CD14-positive monocyte (primary cell): Measurements from ENCODE around the gene CYP27B1. TPM values are rescaled to one million over a fixed set of nuclear protein-coding genes. Genes with fewer than 3 reads are reported as not detected.

Source experiments
- DNase-seq, 3 donors: peaks; one replicate each; pipeline ENCODE4 v3.0.0-alpha.2; 2011 to 2022
- H2AFZ ChIP-seq: 2 replicates; pipeline ENCODE4 v1.6.0; 2012; ENCODE audit warnings: mild to moderate bottlenecking, low read depth, low read length, inconsistent platforms; ENCODE audit not compliant: insufficient read depth, poor library complexity, severe bottlenecking
- H3K27ac ChIP-seq, 2 donors: 1 replicate in 1 of 2; 2 replicates in 1 of 2; pipeline ENCODE4 v1.5.1; 2012 to 2013; ENCODE audit warnings: low read length in 2 of 2, control low read depth in 1 of 2, inconsistent platforms in 1 of 2, low read depth in 1 of 2, mild to moderate bottlenecking in 1 of 2
- H3K27me3 ChIP-seq, 2 donors: one replicate each; pipeline versions ENCODE4 v1.6.0 to v1.6.1; 2011 to 2013; ENCODE audit warnings: low read length in 2 of 2; ENCODE audit not compliant: control insufficient read depth in 2 of 2, insufficient read depth in 2 of 2
- H3K36me3 ChIP-seq, 2 donors: replicated peaks in 1 of 2; 1 replicate in 1 of 2; 2 replicates in 1 of 2; pipeline versions ENCODE4 v1.5.1 to v1.6.1; 2012 to 2013; ENCODE audit warnings: low read length in 2 of 2, control low read depth in 1 of 2, inconsistent platforms in 1 of 2, mild to moderate bottlenecking in 1 of 2; ENCODE audit not compliant: insufficient read depth in 2 of 2, control insufficient read depth in 1 of 2
- H3K4me1 ChIP-seq, 2 donors: 1 replicate in 1 of 2; 2 replicates in 1 of 2; pipeline versions ENCODE4 v1.5.1 to v1.6.1; 2012 to 2013; ENCODE audit warnings: low read length in 2 of 2, control low read depth in 1 of 2, inconsistent platforms in 1 of 2, mild to moderate bottlenecking in 1 of 2, moderate library complexity in 1 of 2; ENCODE audit not compliant: insufficient read depth in 2 of 2, control insufficient read depth in 1 of 2
- H3K4me2 ChIP-seq: replicated peaks from 2 replicates; pipeline ENCODE3; 2012; ENCODE audit warnings: low read length, moderate library complexity, mild to moderate bottlenecking; ENCODE audit not compliant: poor library complexity, severe bottlenecking; ENCODE audit errors: extremely low read depth
- H3K4me3 ChIP-seq, 3 experiments: fragments of 200-600 bp in 1 of 3; sonication (generic) in 1 of 3; replicated peaks in 1 of 3; 1 replicate in 2 of 3; 2 replicates in 1 of 3; pipeline ENCODE4 v1.5.1; 2011 to 2013; ENCODE audit warnings: low read length in 3 of 3, mild to moderate bottlenecking in 3 of 3, control low read depth in 2 of 3, low read depth in 2 of 3, inconsistent platforms in 1 of 3, moderate library complexity in 1 of 3
- H3K79me2 ChIP-seq: 2 replicates; pipeline ENCODE4 v1.6.0; 2012; ENCODE audit warnings: mild to moderate bottlenecking, control low read depth, inconsistent platforms, low read length, moderate library complexity; ENCODE audit not compliant: insufficient read depth
- H3K9ac ChIP-seq: 2 replicates; pipeline ENCODE4 v1.6.0; 2017; ENCODE audit warnings: low read length, mild to moderate bottlenecking; ENCODE audit not compliant: insufficient read depth, poor library complexity, severe bottlenecking
- H3K9me3 ChIP-seq, 2 donors: replicated peaks in 1 of 2; 1 replicate in 1 of 2; 2 replicates in 1 of 2; pipeline versions ENCODE4 v1.5.1 to v1.6.1; 2012 to 2013; ENCODE audit warnings: low read length in 2 of 2, control low read depth in 1 of 2; ENCODE audit not compliant: control insufficient read depth in 1 of 2, insufficient read depth in 1 of 2
- H4K20me1 ChIP-seq: 2 replicates; pipeline ENCODE4 v1.6.0; 2012; ENCODE audit warnings: mild to moderate bottlenecking, low read length, control low read depth, moderate library complexity; ENCODE audit not compliant: insufficient read depth
- H3K27ac Mint-ChIP-seq, 7 donors: one replicate each; pipeline ENCODE4 v1.8.0; 2020; ENCODE audit warnings: mild to moderate bottlenecking in 7 of 7, mixed read lengths in 7 of 7, moderate library complexity in 6 of 7, inconsistent platforms in 2 of 7
- H3K27me3 Mint-ChIP-seq, 3 donors: one replicate each; pipeline ENCODE4 v1.8.0; 2021 to 2022; ENCODE audit warnings: low read depth in 3 of 3, mild to moderate bottlenecking in 3 of 3, mixed read lengths in 3 of 3, moderate library complexity in 3 of 3, inconsistent platforms in 1 of 3
- H3K36me3 Mint-ChIP-seq, 2 donors: one replicate each; pipeline ENCODE4 v1.8.0; 2020; ENCODE audit warnings: mixed read lengths in 2 of 2, inconsistent platforms in 1 of 2, mild to moderate bottlenecking in 1 of 2
- H3K4me1 Mint-ChIP-seq: one replicate; pipeline ENCODE4 v1.8.0; 2020; ENCODE audit warnings: mild to moderate bottlenecking, mixed read lengths
- H3K4me3 Mint-ChIP-seq, 2 donors: one replicate each; pipeline ENCODE4 v1.8.0; 2020; ENCODE audit warnings: mild to moderate bottlenecking in 2 of 2, mixed read lengths in 2 of 2, moderate library complexity in 1 of 2
- H3K9me3 Mint-ChIP-seq, 7 donors: one replicate each; pipeline ENCODE4 v1.8.0; 2020 to 2022; ENCODE audit warnings: mixed read lengths in 7 of 7, mild to moderate bottlenecking in 6 of 7, moderate library complexity in 6 of 7, inconsistent platforms in 2 of 7
- WGBS: methylation state at CpG from one replicate; pipeline ENCODE4 v1.1.5; 2013; ENCODE audit warnings: missing lambda C conversion rate; ENCODE audit not compliant: insufficient coverage; 5-methylcytosine and 5-hydroxymethylcytosine counted together
- intact Hi-C, 2 donors: fragments of 100-400 bp; cut with micrococcal nuclease; formaldehyde crosslinking; loops; one replicate each; pipeline versions ENCODE4 v1.15.0 to v1.15.1; 2023
- polyA plus RNA-seq, 3 donors: library from polyadenylated mRNA; depleted of rRNA in 1 of 3; unstranded in 2 of 3; stranded (reverse) in 1 of 3; fragments of 300-500 nt in 2 of 3; fragments of >200 nt in 1 of 3; fragmentation: Illumina TruSeq in 2 of 3; gene quantifications; 1 replicate in 2 of 3; 2 replicates in 1 of 3; pipeline ENCODE4 v1.2.3, GENCODE V29; 2012 to 2021
- TF ChIP-seq, protein P1 (sequence below): fragments of 200-600 bp; IDR thresholded peaks from one replicate; pipeline ENCODE4 v1.8.0; 2022; ENCODE audit warnings: antibody characterized with exemption, mild to moderate bottlenecking

The CYP27B1 gene
- polyA plus RNA-seq, 3 donors: 0.81 TPM; not detected in 2

DNA sequence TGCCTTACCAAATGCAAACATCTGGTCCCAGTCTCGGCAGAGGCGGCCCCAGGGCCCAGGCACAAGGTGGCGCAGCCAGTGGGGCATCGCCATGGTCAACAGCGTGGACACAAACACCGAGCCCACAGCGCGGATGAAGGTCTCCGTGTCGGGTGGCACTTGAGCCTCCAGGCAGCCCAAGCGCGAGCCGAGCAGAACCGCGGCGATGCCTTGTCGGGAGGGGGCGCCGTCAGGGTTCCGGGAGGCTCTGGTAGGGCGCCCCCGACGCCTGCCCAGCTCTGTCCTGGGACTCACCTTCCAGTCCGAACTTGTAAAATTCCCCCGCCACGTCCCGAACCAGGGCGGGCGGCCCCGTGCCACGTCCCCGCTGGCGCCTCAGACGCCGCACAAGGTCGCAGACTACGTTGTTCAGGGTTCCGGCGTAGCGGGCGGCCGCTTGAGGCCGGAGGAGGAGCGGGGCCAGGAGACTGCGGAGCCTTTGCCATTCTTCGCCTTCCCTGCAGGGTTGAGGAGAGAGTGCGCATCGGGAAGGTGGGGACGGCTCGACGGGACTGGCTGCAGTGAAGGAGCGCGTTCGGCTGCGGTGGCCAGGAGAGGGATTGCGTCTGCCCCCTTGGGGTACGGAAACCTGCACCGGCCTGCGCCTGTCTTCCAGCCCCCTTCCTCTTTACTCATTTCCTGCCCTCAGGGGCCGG, 1.7 kb downstream of the CYP27B1 start:
- Histone ChIP-seq H3K36me3 (peaks cover 0 to 6% of the 10 kb centered on the region in 2 donors), H3K27me3 (peaks cover 37 to 56% of the 10 kb centered on the region in 2 donors), H3K4me1 (peaks cover 28 to 29% of the 10 kb centered on the region in 2 donors), H3K4me2 (peak overlapping the region; percentile 81), H3K79me2 (no peaks in the 10 kb centered on the region), H3K27ac (no peak overlapping the region), H3K9me3 (peaks cover 0 to 13% of the 10 kb centered on the region in 2 donors), H3K9ac (peak overlapping the region; percentile 45), H3K4me3 (peak overlapping the region; percentile 12 to 73 (median 41)), H4K20me1 (no peaks in the 10 kb centered on the region), H2AFZ (peak overlapping the region; percentile 80)
- peaks cover 19 to 23% of the 10 kb centered on the region in 2 donors for H3K36me3 Mint-ChIP-seq
- peak overlapping the region; percentile 67 to 95 for H3K4me3 Mint-ChIP-seq
- TF ChIP-seq, protein P1, sequence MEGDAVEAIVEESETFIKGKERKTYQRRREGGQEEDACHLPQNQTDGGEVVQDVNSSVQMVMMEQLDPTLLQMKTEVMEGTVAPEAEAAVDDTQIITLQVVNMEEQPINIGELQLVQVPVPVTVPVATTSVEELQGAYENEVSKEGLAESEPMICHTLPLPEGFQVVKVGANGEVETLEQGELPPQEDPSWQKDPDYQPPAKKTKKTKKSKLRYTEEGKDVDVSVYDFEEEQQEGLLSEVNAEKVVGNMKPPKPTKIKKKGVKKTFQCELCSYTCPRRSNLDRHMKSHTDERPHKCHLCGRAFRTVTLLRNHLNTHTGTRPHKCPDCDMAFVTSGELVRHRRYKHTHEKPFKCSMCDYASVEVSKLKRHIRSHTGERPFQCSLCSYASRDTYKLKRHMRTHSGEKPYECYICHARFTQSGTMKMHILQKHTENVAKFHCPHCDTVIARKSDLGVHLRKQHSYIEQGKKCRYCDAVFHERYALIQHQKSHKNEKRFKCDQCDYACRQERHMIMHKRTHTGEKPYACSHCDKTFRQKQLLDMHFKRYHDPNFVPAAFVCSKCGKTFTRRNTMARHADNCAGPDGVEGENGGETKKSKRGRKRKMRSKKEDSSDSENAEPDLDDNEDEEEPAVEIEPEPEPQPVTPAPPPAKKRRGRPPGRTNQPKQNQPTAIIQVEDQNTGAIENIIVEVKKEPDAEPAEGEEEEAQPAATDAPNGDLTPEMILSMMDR: peak; percentile 38
- peaks cover 51 to 55% (median 54%) of the 10 kb centered on the region in 3 donors for H3K27me3 Mint-ChIP-seq
- peaks cover 0 to 18% (median 5%) of the 10 kb centered on the region in 7 donors for H3K9me3 Mint-ChIP-seq
- intact Hi-C loops: no loop called here
- under 1% methylated on average over 59 of the region's 60 CpGs for WGBS
- DNase-seq: peak in 2 of 3 donors; percentile 41 to 73
- H3K27ac Mint-ChIP-seq: peak overlapping the region in 1 of 7 donors; percentile 61
- H3K4me1 Mint-ChIP-seq: peaks cover 31% of the 10 kb centered on the region

DNA sequence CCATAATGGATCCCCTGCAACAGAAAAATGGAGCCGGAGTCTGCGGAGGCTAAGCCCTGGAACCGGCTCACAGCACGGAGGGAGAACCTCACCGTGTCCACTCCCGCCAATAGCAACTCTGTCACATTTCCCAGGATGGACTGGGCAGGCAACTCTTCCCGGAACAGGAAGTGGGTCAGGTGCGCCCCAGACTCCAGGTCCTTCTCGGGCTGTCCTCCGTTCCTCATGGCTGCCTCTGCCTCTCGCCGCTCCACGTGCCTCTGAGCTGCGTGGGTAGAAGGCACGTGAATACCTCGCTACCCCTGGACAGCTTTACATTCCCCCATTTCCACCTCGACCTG, 2.2 kb downstream of the CYP27B1 start:
- Histone ChIP-seq H3K4me2 (peak overlapping the region; percentile 81), H3K4me1 (peaks cover 28 to 29% of the 10 kb centered on the region in 2 donors), H3K9me3 (peaks cover 0 to 13% of the 10 kb centered on the region in 2 donors), H3K4me3 (peak overlapping the region in 2 of 3 experiments; percentile 41 to 73), H3K27ac (no peak overlapping the region), H3K36me3 (peaks cover 0 to 4% of the 10 kb centered on the region in 2 donors), H3K79me2 (no peaks in the 10 kb centered on the region), H2AFZ (peak overlapping the region; percentile 80), H3K9ac (peak overlapping the region; percentile 45), H4K20me1 (no peaks in the 10 kb centered on the region), H3K27me3 (peaks cover 37 to 56% of the 10 kb centered on the region in 2 donors)
- H3K36me3 Mint-ChIP-seq: peaks cover 16 to 19% of the 10 kb centered on the region in 2 donors
- 19% methylated on average over 17 of the region's 17 CpGs for WGBS
- peaks cover 31% of the 10 kb centered on the region for H3K4me1 Mint-ChIP-seq
- peak overlapping the region; percentile 67 to 95 for H3K4me3 Mint-ChIP-seq
- H3K9me3 Mint-ChIP-seq: peaks cover 0 to 18% (median 5%) of the 10 kb centered on the region in 7 donors
- TF ChIP-seq, protein P1: no peak
- DNase-seq: no peak
- peaks cover 51 to 55% (median 54%) of the 10 kb centered on the region in 3 donors for H3K27me3 Mint-ChIP-seq
- intact Hi-C loops: no loop called here
- H3K27ac Mint-ChIP-seq: no peak overlapping the region
